Measurements from ENCODE around the gene GNL3. TPM values are rescaled to one million over a fixed set of nuclear protein-coding genes. Genes with fewer than 3 reads are reported as not detected.

The GNL3 gene
- total RNA-seq, 1 experiment from 2014 or later = 113 TPM

GRCh38 chr3:52694528-52695189 lies 8.8 kb downstream of the GNL3 start:
- intact Hi-C loops (cut with micrococcal nuclease; ENCODE audit: unreplicated experiment) = no loop called here
- Mint-ChIP-seq H3K9me3 (ENCODE audit: low read depth, unreplicated experiment) (no peaks in the 10 kb centered on the region), H3K27ac (ENCODE audit: unreplicated experiment) (no peak overlapping the region), H3K27me3 (ENCODE audit: unreplicated experiment) (no peaks in the 10 kb centered on the region), H3K4me3 (ENCODE audit: low read depth, unreplicated experiment) (no peak overlapping the region), H3K4me1 (ENCODE audit: low read depth, unreplicated experiment) (peaks cover 10% of the 10 kb centered on the region), H3K36me3 (ENCODE audit: insufficient read depth, unreplicated experiment) (peaks cover 74% of the 10 kb centered on the region)
- no peak for TF ChIP-seq CTCF (IDR thresholded peaks at IDR 0.05; ENCODE audit: unreplicated experiment)
- TSS peak; percentile 34 for BruUV-seq (replicated peaks)
- CTCF ChIA-PET = no interaction called here
- no peak for DNase-seq

- CTCF ChIA-PET = no interaction called here
Measured at GRCh38 chr3:52695798-52696671, 10.2 kb downstream of the GNL3 start.

GRCh38 chr3:52696830-52697631 lies 11.2 kb downstream of the GNL3 start:
- CTCF ChIA-PET = no interaction called here
- Mint-ChIP-seq H3K4me3 (ENCODE audit: low read depth, unreplicated experiment) (no peak overlapping the region), H3K9me3 (ENCODE audit: low read depth, unreplicated experiment) (no peaks in the 10 kb centered on the region), H3K27ac (ENCODE audit: unreplicated experiment) (no peak overlapping the region), H3K27me3 (ENCODE audit: unreplicated experiment) (no peaks in the 10 kb centered on the region), H3K4me1 (ENCODE audit: low read depth, unreplicated experiment) (peaks cover 10% of the 10 kb centered on the region), H3K36me3 (ENCODE audit: insufficient read depth, unreplicated experiment) (peaks cover 52% of the 10 kb centered on the region)
- intact Hi-C loops (cut with micrococcal nuclease; ENCODE audit: unreplicated experiment) = no loop called here
- no peak for TF ChIP-seq CTCF (IDR thresholded peaks at IDR 0.05; ENCODE audit: unreplicated experiment)
- BruUV-seq (replicated peaks) = no TSS peak
- DNase-seq = no peak

More at GRCh38 chr3:52695798-52696671, 10.2 kb downstream of the GNL3 start:
- no peak overlapping the region for H3K4me3 Mint-ChIP-seq (ENCODE audit: low read depth, unreplicated experiment)
- H3K9me3 Mint-ChIP-seq (ENCODE audit: low read depth, unreplicated experiment) = no peaks in the 10 kb centered on the region
- H3K27me3 Mint-ChIP-seq (ENCODE audit: unreplicated experiment) = no peaks in the 10 kb centered on the region
- peak overlapping the region; percentile 42 for H3K27ac Mint-ChIP-seq (ENCODE audit: unreplicated experiment)
- peaks cover 60% of the 10 kb centered on the region for H3K36me3 Mint-ChIP-seq (ENCODE audit: insufficient read depth, unreplicated experiment)
- H3K4me1 Mint-ChIP-seq (ENCODE audit: low read depth, unreplicated experiment) = peaks cover 10% of the 10 kb centered on the region
- no peak for DNase-seq
- intact Hi-C loops (cut with micrococcal nuclease; ENCODE audit: unreplicated experiment) = no loop called here
- no peak for TF ChIP-seq CTCF (IDR thresholded peaks at IDR 0.05; ENCODE audit: unreplicated experiment)
- BruUV-seq (replicated peaks) = no TSS peak

GRCh38 chr3:52697632-52697965 lies 11.8 kb downstream of the GNL3 start:
- intact Hi-C loops (cut with micrococcal nuclease; ENCODE audit: unreplicated experiment) = no loop called here
- no peak overlapping the region for H3K27ac Mint-ChIP-seq (ENCODE audit: unreplicated experiment)
- CTCF ChIA-PET = interaction anchor here (0.5 kb wide), 1 partner anchor 12 kb away, joined by 3 read pairs; no protein-coding TSS in a partner anchor
- H3K27me3 Mint-ChIP-seq (ENCODE audit: unreplicated experiment) = no peaks in the 10 kb centered on the region
- peaks cover 10% of the 10 kb centered on the region for H3K4me1 Mint-ChIP-seq (ENCODE audit: low read depth, unreplicated experiment)
- no peak for TF ChIP-seq CTCF (IDR thresholded peaks at IDR 0.05; ENCODE audit: unreplicated experiment)
- no TSS peak for BruUV-seq (replicated peaks)
- peaks cover 47% of the 10 kb centered on the region for H3K36me3 Mint-ChIP-seq (ENCODE audit: insufficient read depth, unreplicated experiment)
- DNase-seq = no peak
- no peaks in the 10 kb centered on the region for H3K9me3 Mint-ChIP-seq (ENCODE audit: low read depth, unreplicated experiment)
- H3K4me3 Mint-ChIP-seq (ENCODE audit: low read depth, unreplicated experiment) = no peak overlapping the region
